A549 (cell line): ENCODE data around the gene CHCT1.

Experiments
- CEBPB ChIP-seq, 2 experiments: fragments of >200 bp in 1 of 2; sonication (Bioruptor Twin) in 1 of 2; formaldehyde crosslinking in 1 of 2; IDR thresholded peaks; 2 replicates each; pipeline ENCODE4 v1.6.1; 2012 to 2016
- E2F6 ChIP-seq: IDR thresholded peaks from 2 replicates; pipeline ENCODE4 v1.6.1; 2012; ENCODE audit warnings: low read depth, borderline replicate concordance
- JUN ChIP-seq, 2 experiments: fragments of >200 bp; sonication (Bioruptor Twin); formaldehyde crosslinking; IDR thresholded peaks; 2 replicates in 1 of 2; 3 replicates in 1 of 2; pipeline ENCODE4 v1.6.1; 2016 to 2017
- KDM1A ChIP-seq: fragments of 200-600 bp; sonication (generic); IDR thresholded peaks from 2 replicates; pipeline ENCODE4 v1.6.1; 2016; ENCODE audit warnings: low read depth, mild to moderate bottlenecking
- POLR2A ChIP-seq: IDR thresholded peaks from 2 replicates; pipeline ENCODE4 v1.6.1; 2012; ENCODE audit warnings: mild to moderate bottlenecking, low read length
- RCOR1 ChIP-seq: fragments of 150-350 bp; IDR thresholded peaks from 2 replicates; pipeline ENCODE4 v1.6.1; 2014; ENCODE audit warnings: antibody characterized with exemption, low read length, low read depth
- SREBF2 ChIP-seq: fragments of 450-650 bp; IDR thresholded peaks from 2 replicates; pipeline ENCODE4 v1.6.1; 2014; ENCODE audit warnings: mild to moderate bottlenecking, moderate library complexity
- TF ChIP-seq, protein P1 (sequence below): fragments of >200 bp; sonication (Bioruptor Twin); formaldehyde crosslinking; IDR thresholded peaks from 3 replicates; pipeline ENCODE4 v1.5.1; 2016
- TF ChIP-seq, protein P2 (sequence below): fragments of 200-600 bp; sonication (generic); IDR thresholded peaks from 2 replicates; pipeline ENCODE4 v1.6.1; 2016; ENCODE audit warnings: antibody characterized with exemption, mild to moderate bottlenecking, moderate library complexity

DNA sequence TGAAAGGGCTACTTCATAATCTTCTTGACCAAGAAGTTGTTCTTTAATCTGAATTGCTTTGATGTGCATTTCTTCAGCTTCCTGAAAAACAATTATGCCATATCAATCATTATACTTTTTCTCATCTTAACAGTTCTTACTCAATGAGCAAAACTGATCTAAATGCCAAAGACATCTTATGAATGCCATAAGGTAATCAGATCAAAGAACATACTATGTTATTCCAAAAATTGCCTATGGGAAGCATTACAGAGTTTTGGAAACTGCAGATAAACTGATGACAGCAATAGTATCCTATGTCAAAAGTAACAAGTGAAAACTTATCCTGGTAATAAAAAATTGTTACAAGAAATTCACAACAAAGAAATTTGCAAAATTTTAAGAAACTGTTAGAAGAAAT, 29.7 kb downstream of the CHCT1 start:
- TF ChIP-seq, protein P1, sequence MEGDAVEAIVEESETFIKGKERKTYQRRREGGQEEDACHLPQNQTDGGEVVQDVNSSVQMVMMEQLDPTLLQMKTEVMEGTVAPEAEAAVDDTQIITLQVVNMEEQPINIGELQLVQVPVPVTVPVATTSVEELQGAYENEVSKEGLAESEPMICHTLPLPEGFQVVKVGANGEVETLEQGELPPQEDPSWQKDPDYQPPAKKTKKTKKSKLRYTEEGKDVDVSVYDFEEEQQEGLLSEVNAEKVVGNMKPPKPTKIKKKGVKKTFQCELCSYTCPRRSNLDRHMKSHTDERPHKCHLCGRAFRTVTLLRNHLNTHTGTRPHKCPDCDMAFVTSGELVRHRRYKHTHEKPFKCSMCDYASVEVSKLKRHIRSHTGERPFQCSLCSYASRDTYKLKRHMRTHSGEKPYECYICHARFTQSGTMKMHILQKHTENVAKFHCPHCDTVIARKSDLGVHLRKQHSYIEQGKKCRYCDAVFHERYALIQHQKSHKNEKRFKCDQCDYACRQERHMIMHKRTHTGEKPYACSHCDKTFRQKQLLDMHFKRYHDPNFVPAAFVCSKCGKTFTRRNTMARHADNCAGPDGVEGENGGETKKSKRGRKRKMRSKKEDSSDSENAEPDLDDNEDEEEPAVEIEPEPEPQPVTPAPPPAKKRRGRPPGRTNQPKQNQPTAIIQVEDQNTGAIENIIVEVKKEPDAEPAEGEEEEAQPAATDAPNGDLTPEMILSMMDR, result no peak
- TF ChIP-seq JUN (IDR thresholded peaks at IDR 0.05) (no peak), SREBF2 (no peak), E2F6 (no peak), RCOR1 (no peak), CEBPB (IDR thresholded peaks at IDR 0.05) (no peak), POLR2A (no peak), KDM1A (no peak)
- TF ChIP-seq, protein P2, sequence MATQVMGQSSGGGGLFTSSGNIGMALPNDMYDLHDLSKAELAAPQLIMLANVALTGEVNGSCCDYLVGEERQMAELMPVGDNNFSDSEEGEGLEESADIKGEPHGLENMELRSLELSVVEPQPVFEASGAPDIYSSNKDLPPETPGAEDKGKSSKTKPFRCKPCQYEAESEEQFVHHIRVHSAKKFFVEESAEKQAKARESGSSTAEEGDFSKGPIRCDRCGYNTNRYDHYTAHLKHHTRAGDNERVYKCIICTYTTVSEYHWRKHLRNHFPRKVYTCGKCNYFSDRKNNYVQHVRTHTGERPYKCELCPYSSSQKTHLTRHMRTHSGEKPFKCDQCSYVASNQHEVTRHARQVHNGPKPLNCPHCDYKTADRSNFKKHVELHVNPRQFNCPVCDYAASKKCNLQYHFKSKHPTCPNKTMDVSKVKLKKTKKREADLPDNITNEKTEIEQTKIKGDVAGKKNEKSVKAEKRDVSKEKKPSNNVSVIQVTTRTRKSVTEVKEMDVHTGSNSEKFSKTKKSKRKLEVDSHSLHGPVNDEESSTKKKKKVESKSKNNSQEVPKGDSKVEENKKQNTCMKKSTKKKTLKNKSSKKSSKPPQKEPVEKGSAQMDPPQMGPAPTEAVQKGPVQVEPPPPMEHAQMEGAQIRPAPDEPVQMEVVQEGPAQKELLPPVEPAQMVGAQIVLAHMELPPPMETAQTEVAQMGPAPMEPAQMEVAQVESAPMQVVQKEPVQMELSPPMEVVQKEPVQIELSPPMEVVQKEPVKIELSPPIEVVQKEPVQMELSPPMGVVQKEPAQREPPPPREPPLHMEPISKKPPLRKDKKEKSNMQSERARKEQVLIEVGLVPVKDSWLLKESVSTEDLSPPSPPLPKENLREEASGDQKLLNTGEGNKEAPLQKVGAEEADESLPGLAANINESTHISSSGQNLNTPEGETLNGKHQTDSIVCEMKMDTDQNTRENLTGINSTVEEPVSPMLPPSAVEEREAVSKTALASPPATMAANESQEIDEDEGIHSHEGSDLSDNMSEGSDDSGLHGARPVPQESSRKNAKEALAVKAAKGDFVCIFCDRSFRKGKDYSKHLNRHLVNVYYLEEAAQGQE, result no peak
